Central memory CD8-positive, alpha-beta T cell (primary cell): ENCODE results near the gene TPSB2.
"Not testable (repeated sequence)": the region's sequence is repeated elsewhere in the genome, so short reads cannot be mapped to it uniquely, and the experiment has no call there.

Experiments used
- ATAC-seq: fragments of 150-1000 bp; cut with Tn5 transposase; replicated peaks from 2 replicates; pipeline ENCODE4 v1.10.0; 2022; ENCODE audit warnings: mild to moderate bottlenecking, moderate FRiP score, moderate number of reproducible peaks; ENCODE audit not compliant: poor library complexity, severe bottlenecking; ENCODE audit errors: extremely low read depth
- DNase-seq, 2 donors: peaks; one replicate each; pipeline ENCODE4 v3.0.0; 2021; ENCODE audit warnings: low spot score in 2 of 2
- H3K27ac Mint-ChIP-seq: one replicate; pipeline ENCODE4 v1.8.0; 2022; ENCODE audit warnings: low read depth, mild to moderate bottlenecking, moderate library complexity, mixed read lengths
- H3K27me3 Mint-ChIP-seq: one replicate; pipeline ENCODE4 v1.8.0; 2022; ENCODE audit warnings: mixed read lengths
- H3K36me3 Mint-ChIP-seq: one replicate; pipeline ENCODE4 v1.8.0; 2022; ENCODE audit warnings: mild to moderate bottlenecking, moderate library complexity, mixed read lengths; ENCODE audit not compliant: insufficient read depth
- H3K4me1 Mint-ChIP-seq: one replicate; pipeline ENCODE4 v1.8.0; 2022; ENCODE audit warnings: mixed read lengths
- H3K4me3 Mint-ChIP-seq: one replicate; pipeline ENCODE4 v1.8.0; 2022; ENCODE audit warnings: mild to moderate bottlenecking, moderate library complexity, mixed read lengths
- H3K9me3 Mint-ChIP-seq: one replicate; pipeline ENCODE4 v1.8.0; 2022; ENCODE audit warnings: mixed read lengths

Gene TPSB2

DNA sequence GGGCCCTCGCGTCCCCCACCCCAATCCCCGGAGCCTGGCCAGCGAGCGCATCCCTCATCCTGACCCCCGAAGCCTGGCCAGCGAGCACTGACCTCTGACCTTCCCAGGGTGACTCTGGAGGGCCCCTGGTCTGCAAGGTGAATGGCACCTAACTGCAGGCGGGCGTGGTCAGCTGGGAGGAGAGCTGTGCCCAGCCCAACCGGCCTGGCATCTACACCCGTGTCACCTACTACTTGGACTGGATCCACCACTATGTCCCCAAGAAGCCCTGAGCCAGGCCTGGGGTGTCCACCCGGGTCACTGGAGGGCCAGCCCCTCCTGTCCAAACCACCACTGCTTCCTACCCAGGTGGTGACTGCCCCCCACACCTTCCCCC is 28.2 kb upstream of the TPSB2 start:
- Mint-ChIP-seq H3K27ac (no peak overlapping the region), H3K4me3 (no peak overlapping the region), H3K4me1 (peaks cover 7% of the 10 kb centered on the region), H3K36me3 (no peaks in the 10 kb centered on the region), H3K9me3 (no peaks in the 10 kb centered on the region), H3K27me3 (peaks cover 9% of the 10 kb centered on the region)
- no peak for ATAC-seq
- DNase-seq, result no peak

DNA sequence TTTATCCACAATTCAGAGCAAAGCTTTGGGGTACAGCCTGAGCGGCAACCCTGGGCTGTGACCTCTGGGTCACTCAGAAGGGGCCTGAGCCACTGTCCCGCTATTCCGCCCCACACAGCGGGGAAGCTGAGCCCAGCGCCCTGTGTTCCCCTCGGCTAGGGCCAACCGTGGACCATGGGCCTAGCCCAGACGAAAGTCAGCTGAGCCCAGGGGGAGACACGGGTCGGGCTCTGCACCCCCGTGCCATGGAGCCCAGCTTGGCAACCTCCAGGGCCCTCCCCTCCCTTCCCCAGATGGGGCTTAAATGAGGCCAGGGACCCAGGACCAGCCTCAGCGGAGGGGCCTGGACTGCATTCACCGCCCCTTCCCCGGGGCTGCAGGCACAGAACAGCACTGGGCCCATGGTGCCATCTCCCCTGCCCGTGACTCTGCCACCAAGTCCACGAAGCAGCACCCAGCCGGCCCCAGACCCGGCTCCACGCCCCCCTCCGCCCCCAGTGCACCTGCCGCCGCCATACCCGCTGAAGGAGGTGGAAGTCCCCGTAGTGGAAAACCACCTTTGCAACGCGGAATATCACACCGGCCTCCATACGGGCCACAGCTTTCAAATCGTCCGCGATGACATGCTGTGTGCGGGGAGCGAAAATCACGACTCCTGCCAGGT is 27.7 kb upstream of the TPSB2 start:
- no peaks in the 10 kb centered on the region for H3K36me3 Mint-ChIP-seq
- ATAC-seq, result no peak
- no peaks in the 10 kb centered on the region for H3K9me3 Mint-ChIP-seq
- H3K27me3 Mint-ChIP-seq, result peaks cover 9% of the 10 kb centered on the region
- no peak for DNase-seq
- peaks cover 7% of the 10 kb centered on the region for H3K4me1 Mint-ChIP-seq
- H3K4me3 Mint-ChIP-seq, result no peak overlapping the region
- no peak overlapping the region for H3K27ac Mint-ChIP-seq

DNA sequence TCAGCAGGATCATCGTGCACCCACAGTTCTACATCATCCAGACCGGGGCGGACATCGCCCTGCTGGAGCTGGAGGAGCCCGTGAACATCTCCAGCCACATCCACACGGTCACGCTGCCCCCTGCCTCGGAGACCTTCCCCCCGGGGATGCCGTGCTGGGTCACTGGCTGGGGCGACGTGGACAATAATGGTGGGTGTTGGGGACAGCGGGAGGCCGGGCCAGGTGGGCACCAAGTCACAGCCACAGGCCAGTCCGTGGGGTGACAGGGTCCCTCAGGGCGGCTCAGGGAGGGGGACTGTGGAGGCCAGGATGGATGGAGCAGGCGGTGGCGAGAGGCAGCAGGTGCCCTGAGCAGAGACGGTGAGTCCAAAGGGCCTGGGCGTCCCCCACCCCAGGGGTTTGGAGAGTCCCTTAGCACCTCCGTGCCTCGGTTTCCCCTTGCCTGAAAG is 26.9 kb upstream of the TPSB2 start:
- ATAC-seq (no peak), DNase-seq (no peak)
- no peak overlapping the region for H3K4me3 Mint-ChIP-seq
- H3K9me3 Mint-ChIP-seq, result no peaks in the 10 kb centered on the region
- H3K4me1 Mint-ChIP-seq, result peaks cover 7% of the 10 kb centered on the region
- H3K27ac Mint-ChIP-seq, result no peak overlapping the region
- no peaks in the 10 kb centered on the region for H3K36me3 Mint-ChIP-seq
- H3K27me3 Mint-ChIP-seq, result peaks cover 9% of the 10 kb centered on the region

DNA sequence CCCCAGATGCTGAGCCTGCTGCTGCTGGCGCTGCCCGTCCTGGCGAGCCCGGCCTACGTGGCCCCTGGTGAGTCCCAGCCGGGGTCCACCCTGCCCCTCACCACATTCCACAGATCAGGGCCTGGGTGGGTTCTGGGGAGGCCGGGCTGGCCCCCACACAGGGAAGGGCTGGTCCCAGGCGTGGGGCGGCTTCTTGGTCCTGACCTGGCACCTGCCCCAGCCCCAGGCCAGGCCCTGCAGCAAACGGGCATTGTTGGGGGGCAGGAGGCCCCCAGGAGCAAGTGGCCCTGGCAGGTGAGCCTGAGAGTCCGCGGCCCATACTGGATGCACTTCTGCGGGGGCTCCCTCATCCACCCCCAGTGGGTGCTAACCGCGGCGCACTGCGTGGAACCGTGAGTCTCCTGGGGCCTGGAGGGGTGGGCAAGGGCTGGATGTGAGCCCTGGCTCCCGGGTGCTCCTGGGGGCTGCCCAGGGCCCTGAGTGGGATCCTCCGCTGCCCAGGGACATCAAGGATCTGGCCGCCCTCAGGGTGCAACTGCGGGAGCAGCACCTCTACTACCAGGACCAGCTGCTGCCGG is 26.4 kb upstream of the TPSB2 start:
- H3K4me1 Mint-ChIP-seq, H3K27me3 Mint-ChIP-seq, H3K36me3 Mint-ChIP-seq, DNase-seq, H3K9me3 Mint-ChIP-seq, ATAC-seq, H3K27ac Mint-ChIP-seq, H3K4me3 Mint-ChIP-seq: not testable (repeated sequence)

DNA sequence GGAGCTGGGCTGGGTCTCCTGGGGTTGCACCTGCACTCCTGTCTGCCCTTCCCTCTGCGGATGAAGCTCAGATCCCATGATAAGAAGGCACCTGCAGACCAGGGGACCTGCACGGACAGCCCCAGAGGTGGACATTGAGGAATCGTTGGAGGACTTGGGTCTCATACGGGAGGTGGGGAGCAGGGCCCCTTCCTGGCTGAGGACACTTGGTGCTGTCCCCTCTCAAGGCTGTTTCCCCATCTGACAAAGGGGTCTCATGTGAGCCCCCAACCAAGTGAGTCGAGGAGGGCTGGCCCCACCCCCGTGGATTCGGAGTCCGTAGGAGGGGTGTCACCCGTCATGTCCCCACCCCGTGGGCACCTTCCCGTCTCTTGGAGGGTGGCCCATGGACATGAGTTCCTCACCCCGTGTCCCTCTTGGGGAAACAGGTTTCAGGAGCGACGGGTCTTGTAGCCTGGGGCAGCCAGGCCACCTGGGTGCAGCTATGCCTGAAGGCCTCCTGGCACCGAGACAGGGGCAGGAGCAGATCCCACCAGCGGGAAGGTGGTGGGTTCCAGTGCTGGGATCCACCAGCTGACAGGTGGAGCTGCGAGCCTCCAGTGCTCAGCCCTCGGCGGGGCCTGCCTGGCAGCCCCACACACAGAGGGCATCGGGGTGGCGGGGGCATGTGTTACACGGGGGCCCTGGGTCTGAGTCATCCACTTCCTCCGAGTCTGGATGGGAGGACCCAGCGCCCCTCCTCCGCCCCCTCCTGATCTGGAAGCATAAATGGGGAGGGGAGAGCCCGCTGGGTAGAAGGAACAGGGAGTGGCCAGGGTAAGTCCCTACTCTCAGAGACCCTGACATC is 25.5 kb upstream of the TPSB2 start, which contains the start of gene TPSD1:
Gene TPSD1 (plus strand): TSS at position 794 of the 847 bp plus-strand sequence. CDS start 212 bp downstream, outside the sequence.
- H3K27me3 Mint-ChIP-seq, H3K9me3 Mint-ChIP-seq, DNase-seq, H3K27ac Mint-ChIP-seq, ATAC-seq, H3K36me3 Mint-ChIP-seq, H3K4me3 Mint-ChIP-seq, H3K4me1 Mint-ChIP-seq: not testable (repeated sequence)

DNA sequence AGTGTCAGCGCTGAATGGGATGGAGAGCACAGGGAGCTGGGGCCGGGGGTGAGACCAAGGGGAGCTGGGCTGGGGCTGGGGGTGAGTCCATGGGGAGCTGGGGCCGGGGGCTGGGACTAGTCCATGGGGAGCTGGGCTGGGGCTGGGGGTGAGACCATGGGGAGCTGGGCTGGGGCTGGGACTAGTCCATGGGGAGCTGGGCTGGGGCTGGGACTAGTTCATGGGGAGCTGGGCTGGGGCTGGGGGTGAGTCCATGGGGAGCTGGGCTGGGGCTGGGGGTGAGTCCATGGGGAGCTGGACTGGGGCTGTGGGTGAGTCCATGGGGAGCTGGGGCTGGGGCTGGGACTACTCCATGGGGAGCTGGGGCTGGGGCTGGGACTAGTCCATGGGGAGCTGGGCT is 24.8 kb upstream of the TPSB2 start:
- H3K4me1 Mint-ChIP-seq, H3K27ac Mint-ChIP-seq, H3K9me3 Mint-ChIP-seq, DNase-seq, H3K27me3 Mint-ChIP-seq, H3K36me3 Mint-ChIP-seq, H3K4me3 Mint-ChIP-seq, ATAC-seq: not testable (repeated sequence)

DNA sequence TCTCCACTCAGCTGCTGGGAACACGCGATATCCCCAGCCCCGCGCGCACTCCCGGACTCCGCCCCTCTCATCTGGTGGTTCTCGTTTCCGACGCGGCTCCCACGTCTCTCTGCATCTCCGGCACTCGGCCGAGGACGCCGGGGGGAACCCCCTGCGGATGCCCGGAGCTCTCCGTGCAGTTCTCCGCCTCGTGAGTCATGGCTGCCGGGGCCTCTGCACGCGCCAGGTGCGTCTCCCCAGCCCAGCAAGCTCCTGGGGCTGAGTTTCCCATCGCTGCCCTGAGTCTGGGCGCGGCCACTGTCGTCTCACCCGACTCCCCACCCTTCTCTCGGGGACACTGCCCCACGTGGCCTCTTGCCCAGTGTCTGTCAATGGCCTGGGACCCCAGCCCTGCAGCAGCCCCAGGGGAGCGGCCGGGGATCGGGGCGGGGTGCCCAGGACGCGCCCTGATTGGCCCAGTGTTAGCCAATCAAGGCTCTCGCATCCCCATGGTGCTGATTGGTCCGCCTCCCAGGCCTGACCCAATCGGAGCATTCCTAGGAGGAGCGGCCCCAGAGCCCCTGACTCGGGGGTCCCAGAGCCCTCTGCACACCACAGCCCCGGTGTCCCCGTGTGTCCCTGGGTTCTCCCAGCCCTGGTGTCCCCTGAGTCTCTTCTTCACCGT is 23.8 kb upstream of the TPSB2 start:
- not testable (repeated sequence) for H3K4me1 Mint-ChIP-seq, ATAC-seq, DNase-seq, H3K9me3 Mint-ChIP-seq, H3K4me3 Mint-ChIP-seq, H3K36me3 Mint-ChIP-seq, H3K27me3 Mint-ChIP-seq, H3K27ac Mint-ChIP-seq

DNA sequence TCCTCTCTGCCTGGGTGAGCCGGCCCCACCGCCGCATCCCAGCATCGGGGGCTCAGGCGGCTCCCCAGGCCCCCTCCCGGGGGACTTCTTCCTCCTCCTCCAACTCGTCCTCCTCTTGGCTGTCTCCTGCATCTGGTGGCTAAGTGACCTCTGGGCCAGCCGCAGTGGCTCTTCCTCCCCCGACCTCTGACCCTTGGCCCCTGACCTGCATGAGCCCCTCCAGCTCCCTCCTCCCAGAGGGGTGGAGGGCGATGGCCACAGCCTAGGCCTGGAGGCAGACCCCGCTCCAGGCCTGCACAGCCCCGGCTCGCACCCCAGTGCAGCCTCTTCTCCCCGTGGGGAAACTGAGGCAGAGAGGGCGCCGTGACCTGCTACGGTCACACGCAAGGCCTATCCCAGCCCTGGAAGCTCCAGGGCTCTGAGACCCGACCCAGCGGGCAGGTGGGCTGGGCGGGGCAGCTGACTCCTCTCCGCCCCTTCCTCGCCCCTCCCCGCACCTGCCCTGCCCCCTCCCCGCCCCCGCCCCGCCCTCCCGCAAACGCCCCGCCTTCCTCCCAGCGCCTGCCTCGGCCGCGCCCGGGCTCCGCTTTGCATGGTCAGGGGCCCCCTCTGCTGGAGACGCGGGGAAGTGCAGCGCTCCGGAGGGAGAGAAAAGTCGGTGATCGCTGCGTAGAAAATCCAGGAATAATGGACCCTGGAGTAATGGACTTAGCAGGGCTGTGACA is 19.2 kb upstream of the TPSB2 start:
- DNase-seq, H3K4me3 Mint-ChIP-seq, H3K4me1 Mint-ChIP-seq, H3K36me3 Mint-ChIP-seq, H3K27ac Mint-ChIP-seq, H3K9me3 Mint-ChIP-seq: not testable (repeated sequence)
- peaks cover 13% of the 10 kb centered on the region for H3K27me3 Mint-ChIP-seq
- peak; percentile 52 for ATAC-seq

DNA sequence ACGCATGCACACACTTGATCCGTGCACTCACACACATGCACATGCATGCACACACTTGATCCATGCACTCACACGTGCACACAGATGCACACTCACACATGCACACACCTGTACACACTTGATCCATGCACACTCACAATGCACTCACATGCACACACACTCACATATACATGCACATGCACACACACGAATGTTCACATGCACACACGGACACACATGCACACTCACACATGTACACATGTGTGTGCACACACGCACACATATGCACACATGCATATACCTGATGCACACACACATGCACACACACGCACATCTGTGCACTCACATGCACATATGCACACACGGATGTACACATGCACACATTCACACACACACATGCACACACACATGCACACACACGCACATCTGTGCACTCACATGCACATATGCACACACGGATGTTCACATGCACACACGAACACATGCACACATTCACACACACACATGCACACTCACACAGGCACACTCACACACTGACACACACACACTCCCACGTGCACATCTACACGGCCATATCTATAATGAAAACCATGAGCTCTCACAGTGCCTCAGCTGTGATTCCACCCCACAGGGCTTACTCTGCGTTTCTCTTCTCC is 18.0 kb upstream of the TPSB2 start:
- H3K36me3 Mint-ChIP-seq, ATAC-seq, H3K27ac Mint-ChIP-seq, H3K9me3 Mint-ChIP-seq, DNase-seq, H3K4me1 Mint-ChIP-seq, H3K4me3 Mint-ChIP-seq: not testable (repeated sequence)
- peaks cover 13% of the 10 kb centered on the region for H3K27me3 Mint-ChIP-seq

DNA sequence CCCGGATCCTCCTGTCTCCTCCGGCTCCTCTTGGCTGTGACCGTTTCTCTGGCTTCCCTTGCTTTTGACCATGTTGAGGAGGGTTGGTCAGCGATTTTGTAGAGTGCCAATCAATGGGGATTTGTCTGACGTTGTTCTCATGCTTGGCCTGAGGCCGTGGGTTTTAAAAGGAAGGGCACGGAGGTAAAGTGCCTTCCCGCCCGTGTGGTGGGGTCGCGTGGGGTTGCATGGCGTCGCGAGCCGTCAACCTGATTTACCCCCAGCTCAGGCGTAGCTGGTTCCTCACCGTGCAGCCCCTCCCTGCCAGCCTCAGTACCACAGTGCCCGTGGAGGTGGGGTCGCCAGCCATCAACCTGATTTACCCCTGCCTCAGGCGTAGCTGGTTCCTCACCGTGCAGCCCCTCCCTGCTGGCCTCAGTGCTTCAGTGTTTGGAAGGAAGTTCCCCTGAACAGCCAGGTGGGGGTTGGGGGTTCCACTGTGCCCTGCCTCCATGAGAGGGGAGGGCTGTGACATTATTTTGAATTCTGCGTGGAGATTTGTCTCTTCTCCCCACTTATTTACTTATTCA is 15.6 kb upstream of the TPSB2 start:
- H3K27me3 Mint-ChIP-seq, result peaks cover 13% of the 10 kb centered on the region
- ATAC-seq (no peak), DNase-seq (no peak)
- no peaks in the 10 kb centered on the region for H3K4me1 Mint-ChIP-seq
- no peak overlapping the region for H3K4me3 Mint-ChIP-seq
- H3K36me3 Mint-ChIP-seq, result no peaks in the 10 kb centered on the region
- H3K27ac Mint-ChIP-seq, result peak overlapping the region; percentile 57
- no peaks in the 10 kb centered on the region for H3K9me3 Mint-ChIP-seq

DNA sequence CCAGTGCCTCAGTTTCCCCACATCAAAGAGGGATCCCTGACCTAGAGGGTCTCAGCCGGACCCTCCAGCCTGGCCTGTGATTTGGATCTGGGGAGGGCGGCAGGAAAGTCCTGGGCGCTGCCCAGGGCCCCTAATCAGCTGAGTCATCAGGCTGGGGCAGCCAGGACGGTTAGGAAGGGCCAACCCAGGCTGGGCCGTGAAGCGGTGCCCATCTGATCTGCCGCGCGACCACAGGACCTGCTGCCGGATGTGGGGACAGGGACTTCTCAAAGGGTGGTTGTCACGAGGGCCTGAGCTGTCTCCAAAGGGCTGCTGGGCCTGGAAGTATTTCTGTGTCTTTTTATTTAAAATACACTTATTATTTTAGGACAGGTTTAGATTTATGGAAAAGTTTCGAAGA is 14.9 kb upstream of the TPSB2 start:
- H3K27ac Mint-ChIP-seq, result peak overlapping the region; percentile 57
- H3K4me3 Mint-ChIP-seq, result no peak overlapping the region
- peak; percentile 34 for ATAC-seq
- no peak for DNase-seq
- no peaks in the 10 kb centered on the region for H3K36me3 Mint-ChIP-seq
- H3K9me3 Mint-ChIP-seq, result no peaks in the 10 kb centered on the region
- H3K4me1 Mint-ChIP-seq, result no peaks in the 10 kb centered on the region
- H3K27me3 Mint-ChIP-seq, result peaks cover 13% of the 10 kb centered on the region
